Mesodermal cell (in vitro differentiated cells): ENCODE measurements around the gene TSPOAP1.
A peak's percentile ranks its signal among the peaks of the same experiment; 100 is the strongest.

Source experiments
- H3K27ac ChIP-seq: 2 replicates; pipeline ENCODE4 v1.7.0; 2013; ENCODE audit warnings: mild to moderate bottlenecking, low read depth, low read length, moderate library complexity; ENCODE audit not compliant: severe bottlenecking
- H3K36me3 ChIP-seq: 2 replicates; pipeline ENCODE4 v1.7.1; 2013; ENCODE audit warnings: mild to moderate bottlenecking, low read length, moderate library complexity; ENCODE audit not compliant: control insufficient read depth, insufficient read depth
- H3K4me1 ChIP-seq: one replicate; pipeline ENCODE4 v1.7.1; 2013; ENCODE audit warnings: mild to moderate bottlenecking, low read length; ENCODE audit not compliant: insufficient read depth, control insufficient read depth, poor library complexity, severe bottlenecking
- H3K4me3 ChIP-seq: 2 replicates; pipeline ENCODE4 v1.7.0; 2013; ENCODE audit warnings: low read length, control low read depth, mild to moderate bottlenecking; ENCODE audit not compliant: insufficient read depth, poor library complexity, severe bottlenecking; ENCODE audit errors: extremely low read depth
- H3K9me3 ChIP-seq: 2 replicates; pipeline ENCODE4 v1.7.1; 2013; ENCODE audit warnings: mild to moderate bottlenecking, low read length, moderate library complexity; ENCODE audit not compliant: control insufficient read depth
- WGBS, 2 experiments: methylation state at CpG; one replicate each; pipeline ENCODE4 v1.1.5; 2013; ENCODE audit warnings: missing lambda C conversion rate in 2 of 2; ENCODE audit not compliant: insufficient coverage in 2 of 2; 5-methylcytosine and 5-hydroxymethylcytosine counted together

Gene TSPOAP1

GRCh38 chr17:58325976-58326468, 2.6 kb downstream of the TSPOAP1 start:
- Histone ChIP-seq H3K36me3 (no peaks in the 10 kb centered on the region), H3K4me1 (no peaks in the 10 kb centered on the region), H3K4me3 (no peak overlapping the region), H3K9me3 (no peaks in the 10 kb centered on the region), H3K27ac (no peak overlapping the region)
- WGBS, 2 experiments: 87% methylated on average over 5 to 11 of the region's 11 CpGs

GRCh38 chr17:58325289-58325726, 3.3 kb downstream of the TSPOAP1 start:
- H3K4me3 ChIP-seq: no peak overlapping the region
- no peaks in the 10 kb centered on the region for H3K36me3 ChIP-seq
- no peaks in the 10 kb centered on the region for H3K9me3 ChIP-seq
- no peaks in the 10 kb centered on the region for H3K4me1 ChIP-seq
- H3K27ac ChIP-seq: no peak overlapping the region
- 62 to 87% methylated on average over 5 to 11 of the region's 11 CpGs for WGBS, 2 experiments

GRCh38 chr17:58324409-58325288, 3.9 kb downstream of the TSPOAP1 start:
- no peaks in the 10 kb centered on the region for H3K4me1 ChIP-seq
- WGBS, 2 experiments: 22 to 28% methylated on average over 55 to 59 of the region's 66 CpGs
- H3K27ac ChIP-seq: no peak overlapping the region

GRCh38 chr17:58324056-58324408, 4.6 kb downstream of the TSPOAP1 start:
- Histone ChIP-seq H3K9me3 (no peaks in the 10 kb centered on the region), H3K4me1 (no peaks in the 10 kb centered on the region), H3K36me3 (no peaks in the 10 kb centered on the region), H3K27ac (no peak overlapping the region), H3K4me3 (peak overlapping the region; percentile 36)
- WGBS, 2 experiments: 26 to 41% methylated on average over 11 to 13 of the region's 13 CpGs

More at GRCh38 chr17:58324409-58325288, 3.9 kb downstream of the TSPOAP1 start:
- H3K4me3 ChIP-seq: peak overlapping the region; percentile 36
- H3K9me3 ChIP-seq: no peaks in the 10 kb centered on the region
- no peaks in the 10 kb centered on the region for H3K36me3 ChIP-seq

- H3K9me3 ChIP-seq: no peaks in the 10 kb centered on the region
- WGBS, 2 experiments: 91% methylated on average over 6 to 7 of the region's 8 CpGs
- H3K4me1 ChIP-seq: no peaks in the 10 kb centered on the region
- peak overlapping the region; percentile 36 for H3K4me3 ChIP-seq
- H3K36me3 ChIP-seq: no peaks in the 10 kb centered on the region
- H3K27ac ChIP-seq: no peak overlapping the region
Observed at GRCh38 chr17:58323366-58324055, 5.1 kb downstream of the TSPOAP1 start.

- WGBS, 2 experiments: 94 to 98% methylated on average over 4 to 8 of the region's 9 CpGs
- no peak overlapping the region for H3K4me3 ChIP-seq
Observed at GRCh38 chr17:58322581-58323185, 5.9 kb downstream of the TSPOAP1 start.

GRCh38 chr17:58321571-58322525, 6.7 kb downstream of the TSPOAP1 start:
- WGBS, 2 experiments: 93% methylated on average over 16 to 18 of the region's 18 CpGs
- no peaks in the 10 kb centered on the region for H3K4me1 ChIP-seq
- H3K9me3 ChIP-seq: no peaks in the 10 kb centered on the region
- no peak overlapping the region for H3K27ac ChIP-seq
- no peaks in the 10 kb centered on the region for H3K36me3 ChIP-seq
- H3K4me3 ChIP-seq: no peak overlapping the region

More at GRCh38 chr17:58322581-58323185, 5.9 kb downstream of the TSPOAP1 start:
- Histone ChIP-seq H3K36me3 (no peaks in the 10 kb centered on the region), H3K4me1 (no peaks in the 10 kb centered on the region), H3K27ac (no peak overlapping the region), H3K9me3 (no peaks in the 10 kb centered on the region)

- 93 to 97% methylated on average over 6 of the region's 9 CpGs for WGBS, 2 experiments
- H3K4me1 ChIP-seq: no peaks in the 10 kb centered on the region
- no peak overlapping the region for H3K27ac ChIP-seq
- H3K36me3 ChIP-seq: no peaks in the 10 kb centered on the region
- no peak overlapping the region for H3K4me3 ChIP-seq
- no peaks in the 10 kb centered on the region for H3K9me3 ChIP-seq
Observed at GRCh38 chr17:58320570-58321323, 7.8 kb downstream of the TSPOAP1 start.

- no peaks in the 10 kb centered on the region for H3K9me3 ChIP-seq
- no peaks in the 10 kb centered on the region for H3K4me1 ChIP-seq
- no peak overlapping the region for H3K27ac ChIP-seq
- H3K36me3 ChIP-seq: no peaks in the 10 kb centered on the region
- H3K4me3 ChIP-seq: no peak overlapping the region
- WGBS, 2 experiments: 90% methylated on average over 4 to 6 of the region's 7 CpGs
Observed at GRCh38 chr17:58320163-58320558, 8.4 kb downstream of the TSPOAP1 start.
